H1 (cell line): ENCODE measurements around the gene PDE4D. TPM values are rescaled to one million over a fixed set of nuclear protein-coding genes. Genes with fewer than 3 reads are reported as not detected.

ENCODE experiments used
- PHF8 ChIP-seq: fragments of 200-600 bp; sonication (generic); conservative IDR thresholded peaks from 2 replicates; pipeline ENCODE4 v1.7.1; 2012; ENCODE audit warnings: low read depth, mild to moderate bottlenecking, inconsistent platforms, low read length, moderate library complexity
- RNF2 ChIP-seq: fragments of 200-900, 300-1000 bp; sonication (generic); IDR thresholded peaks from 2 replicates; pipeline ENCODE4 v1.7.1; 2016; ENCODE audit warnings: borderline replicate concordance, low read depth, mild to moderate bottlenecking, antibody characterized with exemption, low read length; ENCODE audit not compliant: poor library complexity, severe bottlenecking; ENCODE audit errors: missing control alignments
- SAP30 ChIP-seq: fragments of 300-600 bp; sonication (generic); IDR thresholded peaks from 2 replicates; pipeline ENCODE4 v1.7.1; 2012; ENCODE audit warnings: low read length, moderate library complexity, mild to moderate bottlenecking, inconsistent platforms; ENCODE audit not compliant: insufficient read depth, insufficient replicate concordance
- TBP ChIP-seq: IDR thresholded peaks from 2 replicates; pipeline ENCODE4 v1.6.1; 2011; ENCODE audit warnings: low read depth, low read length, improper control_type of control experiment
- polyA plus RNA-seq, 7 experiments: library from polyadenylated mRNA; depleted of rRNA in 3 of 7; stranded (reverse) in 5 of 7; unstranded in 2 of 7; fragments of >200 nt in 5 of 7; fragments of 200-250 nt in 2 of 7; gene quantifications; 1 replicate in 5 of 7; 2 replicates in 1 of 7; 4 replicates in 1 of 7; pipeline versions ENCODE4 v1.2.1 to v1.2.3, GENCODE V29; 2011 to 2013; ENCODE audit warnings: missing spikeins in 2 of 7, mixed read lengths in 2 of 7
- total RNA-seq: library from RNA; stranded (reverse); fragmentation: NEBNext Ultra II Directional; extraction: Animal tissue kit (Norgen Biotek cat#: 25700); gene quantifications from 2 replicates; pipeline ENCODE4 v1.2.1, GENCODE V29; 2021
- TF ChIP-seq, protein P1 (sequence below): IDR thresholded peaks from 2 replicates; pipeline ENCODE4 v1.6.1; 2012; ENCODE audit warnings: inconsistent platforms

PDE4D gene
- total and polyA plus RNA-seq, 2 of the 8 experiments (the other 6 are each of a cell fraction or from before 2014, with no cell fraction given): 2.3 to 3.7 TPM

DNA sequence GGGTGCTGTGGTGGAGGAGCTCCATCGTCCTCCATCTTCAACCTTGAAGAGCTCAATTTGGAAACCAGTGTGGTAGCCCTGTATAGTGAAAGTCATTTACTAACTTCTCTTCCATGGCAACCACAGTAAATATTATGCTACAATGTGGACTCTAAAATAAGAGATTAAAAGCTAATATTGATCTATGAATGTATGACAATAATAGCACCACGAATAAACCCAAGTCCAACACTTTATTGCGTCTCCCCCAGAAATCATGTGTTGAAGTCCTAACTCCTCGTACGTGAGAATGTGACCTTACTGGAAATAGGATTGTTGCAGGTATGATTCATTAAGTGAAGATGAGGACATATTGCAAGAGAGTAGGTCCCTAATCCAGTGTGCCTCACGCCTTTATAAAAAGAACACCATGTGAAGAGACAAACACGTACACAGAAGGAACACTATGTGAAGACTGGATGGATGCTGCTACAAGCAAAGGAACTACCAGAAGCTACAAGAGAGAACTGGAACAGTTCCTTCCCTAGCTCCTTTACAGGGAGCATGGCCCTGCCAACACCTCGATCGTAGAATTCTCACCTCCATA lies 276.2 kb downstream of the PDE4D start (continued):
- TF ChIP-seq, protein P1, sequence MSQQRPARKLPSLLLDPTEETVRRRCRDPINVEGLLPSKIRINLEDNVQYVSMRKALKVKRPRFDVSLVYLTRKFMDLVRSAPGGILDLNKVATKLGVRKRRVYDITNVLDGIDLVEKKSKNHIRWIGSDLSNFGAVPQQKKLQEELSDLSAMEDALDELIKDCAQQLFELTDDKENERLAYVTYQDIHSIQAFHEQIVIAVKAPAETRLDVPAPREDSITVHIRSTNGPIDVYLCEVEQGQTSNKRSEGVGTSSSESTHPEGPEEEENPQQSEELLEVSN: no peak
- TF ChIP-seq SAP30 (no peak), PHF8 (no peak), TBP (no peak), RNF2 (no peak)
